A172 (cell line): ENCODE data around the gene KCTD11. TPM values are rescaled to one million over a fixed set of nuclear protein-coding genes. Genes with fewer than 3 reads are reported as not detected.
A peak's percentile ranks its signal among the peaks of the same experiment; 100 is the strongest.

Source experiments
- DNase-seq: peaks from one replicate; pipeline ENCODE4 v3.0.0-alpha.2; 2015; ENCODE audit warnings: low spot score
- total RNA-seq: library from RNA; depleted of rRNA; stranded (reverse); fragments of >200 nt; shearing (Covaris generic); gene quantifications from 2 replicates; pipeline ENCODE4 v1.2.3, GENCODE V29; 2014

Gene KCTD11
- total RNA-seq, 1 experiment from 2014 or later: 19.5 TPM

DNA sequence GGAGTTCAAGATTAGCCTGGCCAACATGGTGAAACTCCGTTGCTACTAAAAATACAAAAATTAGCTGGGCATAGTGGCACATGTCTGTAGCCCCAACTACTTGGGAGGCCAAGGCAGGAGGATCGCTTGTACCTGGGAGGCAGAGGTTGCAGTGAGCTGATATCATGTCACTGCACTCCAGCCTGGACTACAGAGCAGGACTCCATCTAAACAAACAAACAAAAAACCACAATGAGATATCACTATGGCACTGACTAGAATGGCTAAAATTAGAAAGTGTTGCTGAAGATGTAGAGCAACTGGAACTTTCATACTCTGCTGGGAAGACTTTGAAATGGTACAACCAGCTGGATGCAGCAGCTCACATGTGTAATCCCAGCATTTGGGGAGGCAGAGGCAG lies 22.4 kb downstream of the KCTD11 start:
- DNase-seq: no peak

- DNase-seq: no peak
These were observed 27.2 kb downstream of the KCTD11 start for GRCh38 chr17:7379134-7379533.

GRCh38 chr17:7380321-7380720 lies 28.4 kb downstream of the KCTD11 start:
- DNase-seq: no peak

- no peak for DNase-seq
These were observed 29.1 kb downstream of the KCTD11 start, which contains the start of gene TNK1 for GRCh38 chr17:7380855-7381683. TSS of gene TNK1 (plus strand) at chr17:7381089. CDS start at chr17:7382927, 1,838 bp downstream.

GRCh38 chr17:7382901-7383300 lies 30.9 kb downstream of the KCTD11 start:
- DNase-seq: no peak

GRCh38 chr17:7383371-7383741 lies 31.4 kb downstream of the KCTD11 start:
- DNase-seq: no peak

- DNase-seq: no peak
These were observed 32.0 kb downstream of the KCTD11 start for GRCh38 chr17:7383742-7384488.

GRCh38 chr17:7384489-7385081 lies 32.6 kb downstream of the KCTD11 start:
- no peak for DNase-seq

DNA sequence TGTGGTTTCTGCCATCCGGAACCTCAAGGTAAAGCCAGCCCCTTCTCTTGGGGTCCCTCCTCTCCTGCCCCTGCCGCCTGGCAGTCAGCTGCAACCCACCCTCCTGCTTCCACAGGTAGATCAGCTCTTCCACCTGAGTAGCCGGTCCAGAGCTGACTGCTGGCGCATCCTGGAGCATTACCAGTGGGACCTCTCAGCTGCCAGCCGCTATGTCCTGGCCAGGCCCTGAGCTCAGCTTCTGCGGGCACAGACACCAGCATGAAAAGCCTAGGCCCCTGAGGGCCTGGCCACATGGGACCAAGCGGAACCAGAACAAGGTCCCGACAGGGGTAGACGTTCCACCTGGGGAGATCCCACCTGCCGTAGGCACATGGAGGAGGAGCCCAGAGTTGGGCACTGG lies 36.9 kb downstream of the KCTD11 start:
- DNase-seq: no peak

GRCh38 chr17:7389924-7390910 lies 38.3 kb downstream of the KCTD11 start:
- no peak for DNase-seq

- DNase-seq: no peak
These were observed 39.3 kb downstream of the KCTD11 start for GRCh38 chr17:7391307-7391706.

- no peak for DNase-seq
These were observed 41.0 kb downstream of the KCTD11 start for GRCh38 chr17:7392696-7393612.

DNA sequence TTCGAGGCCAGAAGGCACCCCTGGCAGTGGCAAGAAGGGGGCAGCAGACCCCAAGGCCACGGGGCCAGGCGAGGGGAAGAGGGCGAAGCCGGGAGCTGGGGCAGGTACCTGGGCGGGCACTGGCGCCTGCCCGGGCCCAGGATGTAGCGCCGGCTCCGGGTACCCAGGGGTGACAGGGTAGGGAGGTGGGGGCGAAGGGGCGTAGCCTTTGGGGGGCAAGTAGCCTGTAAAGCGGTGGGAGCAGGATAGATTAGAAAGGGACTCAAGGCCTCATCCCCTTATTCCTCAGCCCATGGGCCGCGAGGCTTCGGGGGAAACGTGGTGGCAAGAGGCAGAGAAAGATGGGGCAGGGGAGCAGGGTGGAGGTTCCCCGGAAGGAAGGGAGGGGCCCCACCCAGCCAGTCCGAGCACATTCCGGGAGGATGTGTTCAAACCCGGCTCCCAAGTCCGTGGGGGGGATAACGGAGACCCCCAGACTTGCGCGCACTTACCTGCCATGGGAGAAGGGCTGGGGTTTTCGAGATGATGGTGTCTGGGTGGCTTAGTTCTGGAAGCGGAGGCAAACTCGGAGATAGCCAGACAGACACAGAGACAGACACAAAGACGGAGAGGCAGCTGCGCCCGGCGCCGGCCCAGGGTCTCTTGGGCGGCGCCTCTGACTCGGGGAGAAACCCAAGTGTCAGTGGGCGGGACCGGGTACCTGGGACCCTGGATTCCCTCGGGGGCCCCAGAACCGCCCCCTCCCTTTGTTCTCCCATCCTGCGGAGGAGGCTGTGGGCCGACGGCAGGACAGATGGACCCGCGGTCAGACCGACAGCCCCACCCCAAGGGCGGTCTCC lies 41.9 kb downstream of the KCTD11 start:
- DNase-seq: peak; percentile 53

- DNase-seq: peak; percentile 74
These were observed 42.7 kb downstream of the KCTD11 start, which contains the start of gene PLSCR3 for GRCh38 chr17:7394452-7395191. TSS of gene PLSCR3 (minus strand) at chr17:7394525. CDS start at chr17:7394110, 415 bp downstream.

DNA sequence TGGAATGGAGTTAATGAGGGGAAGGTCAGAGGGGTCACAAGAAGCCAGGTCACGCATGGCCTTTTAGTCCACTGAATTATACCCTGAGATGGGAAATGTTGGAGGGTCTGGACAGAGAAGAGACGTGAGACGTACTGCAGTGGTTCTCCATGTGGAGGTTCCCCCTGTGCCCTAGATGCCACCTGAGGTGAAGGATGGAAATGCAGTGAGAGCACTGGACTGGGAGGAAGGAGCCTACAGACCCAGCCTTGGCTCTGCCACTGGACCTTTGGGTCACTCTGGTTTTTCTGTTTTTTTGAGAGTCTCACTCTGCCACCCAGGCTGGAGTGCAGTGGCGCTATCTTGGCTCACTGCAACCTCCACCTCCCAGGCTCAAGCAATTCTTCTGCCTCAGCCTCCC lies 44.2 kb downstream of the KCTD11 start:
- no peak for DNase-seq

GRCh38 chr17:7398612-7399011 lies 46.6 kb downstream of the KCTD11 start:
- no peak for DNase-seq

DNA sequence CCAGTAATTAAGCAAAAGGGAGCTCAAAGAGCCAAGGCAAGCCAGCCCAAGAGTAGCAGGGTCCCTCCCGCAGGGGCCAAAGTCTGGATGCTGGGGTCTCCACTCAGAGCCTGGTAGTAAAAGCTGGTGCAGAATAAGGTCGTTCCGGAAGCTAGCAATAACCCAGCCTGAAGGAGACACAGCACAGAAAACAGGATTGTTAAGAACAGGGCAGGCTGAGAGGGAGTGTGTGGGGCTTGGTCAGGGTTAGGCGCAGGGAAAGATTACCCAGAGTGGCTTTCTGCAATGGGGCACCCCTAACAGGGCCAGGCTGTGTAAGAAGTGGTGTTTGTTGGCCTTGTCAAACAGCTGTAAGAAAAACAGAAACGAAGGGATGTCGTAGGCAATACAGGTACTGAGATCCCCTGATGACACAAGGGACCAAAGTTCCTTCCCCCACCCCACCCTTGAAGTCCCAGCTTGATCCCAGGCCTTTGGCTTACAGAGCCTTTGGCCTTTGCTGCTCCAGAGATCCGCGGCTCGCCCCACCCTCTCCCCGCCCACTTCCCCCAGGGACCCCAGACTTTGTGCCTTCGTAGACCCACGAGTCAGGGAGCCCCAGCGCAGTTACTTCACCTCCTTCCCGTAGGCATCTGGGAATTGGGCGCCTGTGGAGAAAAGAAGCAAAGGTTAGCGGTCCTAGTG lies 51.2 kb downstream of the KCTD11 start:
- peak; percentile 18 for DNase-seq

- no peak for DNase-seq
These were observed 51.7 kb downstream of the KCTD11 start for GRCh38 chr17:7403727-7403976.
